Peyer's patch (tissue), 4 donors: Measurements from ENCODE around the gene NPTXR.

Experiments
- CTCF ChIP-seq, 6 experiments: fragments of 450-650 bp in 4 of 6; fragments of 200-600 bp in 2 of 6; sonication (generic) in 1 of 6; IDR thresholded peaks; one replicate each; pipeline ENCODE4 v1.5.1; 2017 to 2019; ENCODE audit warnings: antibody characterized with exemption in 6 of 6, mild to moderate bottlenecking in 3 of 6, moderate library complexity in 1 of 6
- POLR2A ChIP-seq, 2 donors: fragments of 450-650 bp; IDR thresholded peaks; one replicate each; pipeline ENCODE4 v1.5.1; 2017; ENCODE audit warnings: antibody characterized with exemption in 2 of 2, mild to moderate bottlenecking in 2 of 2, moderate library complexity in 2 of 2

GRCh38 chr22:38859581-38860282, 15.9 kb upstream of the NPTXR start:
- TF ChIP-seq CTCF (IDR thresholded peaks at IDR 0.05) = no peak
- no peak for TF ChIP-seq POLR2A (IDR thresholded peaks at IDR 0.05)
